T-helper 1 cell treated with Interleukin-12 subunit alpha and Interleukin-12 subunit beta and Interleukin-4 antibody, amounts not matched to agents 30 ng/mL and 1 ng/mL, for 36 hours (primary cell): ENCODE measurements around the gene BAHD1. TPM values are rescaled to one million over a fixed set of nuclear protein-coding genes. Genes with fewer than 3 reads are reported as not detected.

Experiments
- intact Hi-C: fragments of 100-400 bp; cut with micrococcal nuclease; formaldehyde crosslinking; loops from one replicate; pipeline ENCODE4 v1.15.1; 2024
- total RNA-seq: library from RNA; stranded (reverse); gene quantifications from 2 replicates; pipeline ENCODE4 v1.2.3, GENCODE V29; 2022

Gene BAHD1
- total RNA-seq, 1 donor from 2014 or later: 25.4 TPM

GRCh38 chr15:40487816-40488682 lies 47.3 kb downstream of the BAHD1 start:
- intact Hi-C loops: no loop called here

GRCh38 chr15:40489274-40490175 lies 48.8 kb downstream of the BAHD1 start:
- intact Hi-C loops: no loop called here

GRCh38 chr15:40493089-40493840 lies 52.5 kb downstream of the BAHD1 start:
- intact Hi-C loops: no loop called here

DNA sequence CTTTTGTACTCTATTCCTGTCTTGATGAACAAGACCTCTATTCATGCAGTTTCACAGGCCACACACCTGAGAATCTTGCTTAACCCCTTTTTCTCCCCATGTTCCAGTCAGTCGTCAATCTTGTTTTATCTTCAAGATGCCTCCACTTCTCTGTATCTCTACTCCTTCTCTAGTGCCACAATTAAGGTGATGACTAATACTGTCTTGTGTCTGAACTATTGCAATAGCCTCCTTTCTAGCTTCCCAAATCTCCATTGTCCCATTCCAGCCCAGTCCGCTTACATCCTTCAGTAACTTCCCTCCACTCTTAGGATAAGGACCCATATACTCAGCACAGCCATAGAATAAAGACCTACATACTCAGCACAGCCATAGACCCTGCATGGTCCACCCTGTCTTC lies 54.8 kb downstream of the BAHD1 start:
- intact Hi-C loops: no loop called here

DNA sequence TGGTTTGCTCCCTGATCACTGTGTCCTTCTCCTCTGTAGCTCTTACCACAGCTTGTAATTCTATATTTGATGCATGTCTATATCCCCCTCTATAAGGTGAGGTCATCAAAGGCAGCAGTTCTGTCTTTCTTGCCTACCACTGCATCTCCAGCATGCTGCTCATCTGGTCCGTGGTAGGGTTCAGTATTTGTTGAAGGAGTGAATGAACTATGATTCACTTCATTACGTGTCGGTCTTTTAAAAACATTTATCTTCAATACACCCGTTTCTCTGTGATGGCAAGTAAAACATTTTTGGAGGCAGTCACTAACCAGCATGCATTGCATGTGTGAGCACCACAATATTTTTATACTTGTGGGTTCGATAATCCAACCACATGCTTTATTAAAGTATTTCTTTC lies 57.7 kb downstream of the BAHD1 start:
- intact Hi-C loops: no loop called here

GRCh38 chr15:40498891-40499290 lies 58.1 kb downstream of the BAHD1 start:
- intact Hi-C loops: no loop called here

GRCh38 chr15:40499931-40500330 lies 59.2 kb downstream of the BAHD1 start:
- intact Hi-C loops: no loop called here

GRCh38 chr15:40500568-40501330 lies 60.0 kb downstream of the BAHD1 start:
- intact Hi-C loops: no loop called here

- intact Hi-C loops: no loop called here
These were observed 60.7 kb downstream of the BAHD1 start for GRCh38 chr15:40501487-40501886.

DNA sequence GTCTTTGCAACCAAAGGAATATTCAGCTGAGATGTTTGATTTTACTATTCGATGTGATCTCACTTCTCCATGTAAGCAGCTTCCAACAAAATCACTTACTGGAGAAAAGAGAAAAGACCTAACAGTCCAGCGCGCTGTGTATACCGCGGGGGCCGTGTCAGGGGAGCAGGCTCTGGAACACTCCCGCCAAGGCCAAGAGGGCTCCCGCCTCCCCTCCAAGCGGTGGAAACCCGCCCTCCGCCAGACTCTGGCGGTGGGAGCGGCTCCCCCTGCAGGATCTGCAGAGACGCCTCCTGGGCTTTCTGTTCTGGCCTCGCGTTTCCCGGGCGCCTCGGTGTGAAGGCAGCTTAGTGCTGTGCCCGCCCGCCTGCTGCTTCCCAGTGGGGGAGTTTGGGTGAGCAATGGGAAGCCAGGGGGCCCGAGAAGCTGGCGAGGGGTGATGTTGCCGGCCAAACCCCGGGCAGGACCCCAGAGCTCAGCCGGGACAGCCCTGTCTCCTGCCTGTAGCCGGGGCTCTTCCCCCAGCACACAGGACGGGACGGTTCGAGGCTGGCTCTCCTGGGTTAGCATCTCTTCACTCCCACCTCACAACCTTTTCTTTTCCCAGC lies 66.3 kb downstream of the BAHD1 start:
- intact Hi-C loops: loop anchor here (1.0 to 5.0 kb wide), 3 partner anchors 37 to 140 kb away; partner anchors contain the start of genes BAHD1 and CHST14

GRCh38 chr15:40508216-40508615 lies 67.5 kb downstream of the BAHD1 start:
- intact Hi-C loops: loop anchor here (5.0 kb wide), 1 partner anchor 141 kb away; no protein-coding TSS in a partner anchor

DNA sequence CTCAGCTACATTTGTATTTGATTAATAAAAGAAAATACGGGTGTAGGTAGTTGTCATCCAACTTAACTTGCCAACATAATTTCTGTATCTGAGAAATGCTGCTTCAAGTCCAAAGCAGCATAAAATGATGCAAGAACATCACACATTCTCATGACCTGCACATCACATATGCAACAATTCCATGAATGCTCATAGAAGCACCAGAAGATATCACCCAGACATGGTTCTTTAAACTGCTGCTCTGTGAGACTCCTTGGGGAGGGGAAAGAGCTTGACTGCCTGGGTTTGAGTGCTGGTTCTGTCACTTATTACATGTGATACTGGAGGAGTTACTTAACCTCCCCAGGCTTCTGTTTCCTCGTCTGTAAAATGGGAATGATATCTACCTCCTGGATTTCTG lies 69.4 kb downstream of the BAHD1 start:
- intact Hi-C loops: no loop called here

DNA sequence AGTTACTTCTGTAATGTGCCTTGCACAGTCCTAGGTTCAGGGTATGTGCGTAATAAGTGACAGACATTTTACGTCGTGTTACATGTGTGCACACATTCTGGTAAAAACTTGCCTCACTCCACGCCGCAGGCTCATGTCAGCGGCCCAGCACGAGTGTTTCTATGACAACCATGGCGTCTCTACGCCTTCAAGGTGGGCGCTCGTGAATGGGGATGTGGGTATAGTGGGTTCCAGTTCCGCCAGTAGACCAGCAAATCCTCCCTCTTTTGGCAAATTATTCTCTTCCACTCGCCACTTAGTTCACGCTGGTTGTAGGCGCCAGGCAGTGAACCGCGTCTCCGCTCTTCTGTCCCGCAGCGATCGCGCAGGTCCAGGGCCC lies 70.3 kb downstream of the BAHD1 start:
- intact Hi-C loops: no loop called here

GRCh38 chr15:40511472-40512133 lies 70.8 kb downstream of the BAHD1 start:
- intact Hi-C loops: no loop called here

DNA sequence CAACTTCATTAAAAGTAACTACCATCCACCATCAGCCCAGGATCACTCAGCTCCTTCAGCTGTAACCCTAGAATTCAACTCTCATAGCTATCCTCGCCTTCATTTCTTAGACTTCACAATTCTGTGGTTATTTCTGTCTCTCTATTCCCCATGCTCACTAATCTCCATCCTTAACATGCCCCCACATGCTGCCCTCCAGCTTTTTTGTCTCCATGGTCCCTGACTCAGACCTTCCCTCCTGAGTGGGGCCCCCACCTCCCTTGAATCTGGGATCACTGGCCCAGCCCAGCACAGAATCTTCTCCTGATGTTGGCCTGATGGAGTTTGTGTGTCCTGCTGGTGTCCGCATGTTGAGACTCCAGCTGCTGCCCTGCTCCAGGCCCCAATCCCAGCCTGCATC lies 71.7 kb downstream of the BAHD1 start:
- intact Hi-C loops: no loop called here

DNA sequence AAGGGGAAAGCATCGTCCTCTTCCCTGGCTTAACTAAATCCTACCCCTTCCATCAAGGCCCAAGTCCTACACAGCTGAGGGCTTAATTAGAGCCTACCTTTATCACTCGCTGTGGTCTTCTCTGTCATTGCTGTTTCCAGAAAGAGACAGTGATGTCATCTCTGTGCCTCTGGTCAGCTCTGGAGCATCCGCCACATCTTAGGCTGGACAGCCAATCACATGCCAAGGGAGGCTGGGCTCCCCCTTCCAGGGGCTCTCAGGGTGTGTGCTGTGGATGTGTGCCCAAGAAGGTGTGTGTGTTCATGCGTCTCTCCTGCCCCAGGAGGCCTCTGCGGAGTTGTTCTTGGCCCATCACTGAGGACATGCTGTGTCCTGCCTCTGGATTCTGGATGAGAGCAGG lies 72.9 kb downstream of the BAHD1 start:
- intact Hi-C loops: no loop called here

DNA sequence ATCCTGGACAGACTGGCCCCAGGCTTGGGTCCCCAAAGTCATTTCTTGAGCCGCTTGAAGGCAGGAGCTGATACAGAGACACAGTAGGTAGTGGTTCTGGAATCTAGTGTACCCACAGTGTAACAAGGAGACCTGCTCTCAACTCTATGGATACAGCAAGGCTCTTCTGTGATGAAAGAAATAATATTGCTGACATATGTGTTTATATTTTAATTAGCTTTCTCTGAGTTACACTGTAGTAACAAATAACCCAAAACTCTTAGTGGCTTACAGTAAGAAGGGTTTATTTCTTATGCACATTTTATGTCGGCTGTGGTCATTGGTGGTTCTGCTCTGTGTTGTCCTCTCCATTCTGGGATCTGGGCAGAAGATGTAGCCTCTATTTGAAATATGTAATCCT lies 75.6 kb downstream of the BAHD1 start:
- intact Hi-C loops: no loop called here
